22Rv1 (cell line): ENCODE results near the gene GALNTL6.

Source experiments
- CTCF ChIP-seq: fragments of 450-650 bp; IDR thresholded peaks from 2 replicates; pipeline ENCODE4 v1.5.1; 2017; ENCODE audit warnings: mild to moderate bottlenecking
- ZFX ChIP-seq: fragments of 450-650 bp; IDR thresholded peaks from 2 replicates; pipeline ENCODE4 v1.6.1; 2017; ENCODE audit warnings: antibody characterized with exemption, borderline replicate concordance

- TF ChIP-seq CTCF, result no peak
- TF ChIP-seq ZFX, result no peak
These were observed 1204.6 kb downstream of the GALNTL6 start for GRCh38 chr4:173017802-173018201.
